ENCODE data around the gene NLRP8. TPM values are rescaled to one million over a fixed set of nuclear protein-coding genes. Genes with fewer than 3 reads are reported as not detected.

The NLRP8 gene
- total and polyA plus RNA-seq, 4 donors: not detected

- Histone ChIP-seq H3K27ac (ENCODE audit: low read depth in 1 of 2, low read length in 2 of 2) (no peak overlapping the region), H3K4me3 (ENCODE audit: low read depth in 1 of 3, low read length in 3 of 3) (no peak overlapping the region), H3K9ac (ENCODE audit: low read depth in 1 of 2, low read length in 2 of 2) (no peak overlapping the region), H3K27me3 (ENCODE audit: control insufficient read depth in 4 of 4, insufficient read depth in 4 of 4, low read length in 3 of 4) (no peaks in the 10 kb centered on the region), H3K9me3 (ENCODE audit: control insufficient read depth in 4 of 4, low read length in 3 of 4) (no peaks in the 10 kb centered on the region), H3K36me3 (ENCODE audit: control insufficient read depth in 4 of 4, insufficient read depth in 3 of 4, low read depth in 1 of 4, low read length in 3 of 4) (no peaks in the 10 kb centered on the region), H3K4me1 (ENCODE audit: control insufficient read depth in 4 of 4, insufficient read depth in 4 of 4, low read length in 3 of 4) (no peaks in the 10 kb centered on the region)
- TF ChIP-seq HNF4G (IDR thresholded peaks at IDR 0.05) (no peak), CTCF (IDR thresholded peaks at IDR 0.05; ENCODE audit: low read depth, low read length, missing input control) (no peak), EGR1 (IDR thresholded peaks at IDR 0.05; ENCODE audit: low read depth in 2 of 2) (no peak), NR2F2 (IDR thresholded peaks at IDR 0.05) (no peak)
- no peak for DNase-seq (ENCODE audit: low spot score)
- 66% methylated on average over 13 of the region's 13 CpGs for WGBS
Measured at GRCh38 chr19:55901369-55902079, 46.1 kb upstream of the NLRP8 start.

- Histone ChIP-seq H3K9ac (ENCODE audit: low read depth in 1 of 2, low read length in 2 of 2) (no peak overlapping the region), H3K4me1 (ENCODE audit: control insufficient read depth in 4 of 4, insufficient read depth in 4 of 4, low read length in 3 of 4) (no peaks in the 10 kb centered on the region)
- TF ChIP-seq REST (IDR thresholded peaks at IDR 0.05) (no peak), HNF4A (conservative IDR thresholded peaks at IDR 0.05) (no peak), JUND (IDR thresholded peaks at IDR 0.05) (no peak), TAF1 (conservative IDR thresholded peaks at IDR 0.05) (no peak), HNF4G (IDR thresholded peaks at IDR 0.05) (no peak), GABPA (IDR thresholded peaks at IDR 0.05 in 1 of 2, conservative IDR thresholded peaks at IDR 0.05 in 1 of 2) (no peak), EGR1 (IDR thresholded peaks at IDR 0.05; ENCODE audit: low read depth in 2 of 2) (no peak)
Measured at GRCh38 chr19:55902080-55902751, 45.4 kb upstream of the NLRP8 start.

GRCh38 chr19:55907286-55907685 is 40.3 kb upstream of the NLRP8 start:
- H3K36me3 ChIP-seq (ENCODE audit: control insufficient read depth in 4 of 4, insufficient read depth in 3 of 4, low read depth in 1 of 4, low read length in 3 of 4): no peaks in the 10 kb centered on the region
- no peaks in the 10 kb centered on the region for H3K27me3 ChIP-seq (ENCODE audit: control insufficient read depth in 4 of 4, insufficient read depth in 4 of 4, low read length in 3 of 4)
- no peak overlapping the region for H3K27ac ChIP-seq (ENCODE audit: low read depth in 1 of 2, low read length in 2 of 2)
- WGBS: 77% methylated on average over 7 of the region's 7 CpGs
- no peak overlapping the region for H3K9ac ChIP-seq (ENCODE audit: low read depth in 1 of 2, low read length in 2 of 2)
- no peak overlapping the region for H3K4me3 ChIP-seq (ENCODE audit: low read depth in 1 of 3, low read length in 3 of 3)
- H3K9me3 ChIP-seq (ENCODE audit: control insufficient read depth in 4 of 4, low read length in 3 of 4): peaks cover 0 to 4% (median 2%) of the 10 kb centered on the region in 4 donors
- no peaks in the 10 kb centered on the region for H3K4me1 ChIP-seq (ENCODE audit: control insufficient read depth in 4 of 4, insufficient read depth in 4 of 4, low read length in 3 of 4)
- no peak for DNase-seq (ENCODE audit: low spot score)
- TF ChIP-seq TAF1 (conservative IDR thresholded peaks at IDR 0.05) (no peak), FOXA2 (IDR thresholded peaks at IDR 0.05) (no peak), JUND (IDR thresholded peaks at IDR 0.05) (no peak), EGR1 (IDR thresholded peaks at IDR 0.05; ENCODE audit: low read depth in 2 of 2) (no peak), GABPA (IDR thresholded peaks at IDR 0.05 in 1 of 2, conservative IDR thresholded peaks at IDR 0.05 in 1 of 2) (no peak), FOXA1 (IDR thresholded peaks at IDR 0.05) (no peak), CTCF (IDR thresholded peaks at IDR 0.05; ENCODE audit: low read depth, low read length, missing input control) (no peak), YY1 (IDR thresholded peaks at IDR 0.05) (no peak), SP1 (IDR thresholded peaks at IDR 0.05) (no peak), ATF3 (IDR thresholded peaks at IDR 0.05) (no peak), NR2F2 (IDR thresholded peaks at IDR 0.05) (no peak)

More at GRCh38 chr19:55902080-55902751, 45.4 kb upstream of the NLRP8 start:
- H3K27ac ChIP-seq (ENCODE audit: low read depth in 1 of 2, low read length in 2 of 2): no peak overlapping the region
- WGBS: 66% methylated on average over 9 of the region's 9 CpGs
- H3K27me3 ChIP-seq (ENCODE audit: control insufficient read depth in 4 of 4, insufficient read depth in 4 of 4, low read length in 3 of 4): no peaks in the 10 kb centered on the region
- H3K9me3 ChIP-seq (ENCODE audit: control insufficient read depth in 4 of 4, low read length in 3 of 4): no peaks in the 10 kb centered on the region
- no peak overlapping the region for H3K4me3 ChIP-seq (ENCODE audit: low read depth in 1 of 3, low read length in 3 of 3)
- no peak for DNase-seq (ENCODE audit: low spot score)
- H3K36me3 ChIP-seq (ENCODE audit: control insufficient read depth in 4 of 4, insufficient read depth in 3 of 4, low read depth in 1 of 4, low read length in 3 of 4): no peaks in the 10 kb centered on the region
